RPMI8226 (cell line): Measurements from ENCODE around the gene OTOP2.

Experiments used
- DNase-seq: peaks from one replicate; pipeline ENCODE4 v3.0.0-alpha.2; 2015

The OTOP2 gene

GRCh38 chr17:74975943-74976342 is 51.9 kb downstream of the OTOP2 start:
- DNase-seq = no peak

- no peak for DNase-seq
Observed at GRCh38 chr17:74977802-74978201, 53.7 kb downstream of the OTOP2 start.

- no peak for DNase-seq
Observed at GRCh38 chr17:74978240-74978639, 54.2 kb downstream of the OTOP2 start.

GRCh38 chr17:74979408-74980146 is 55.5 kb downstream of the OTOP2 start:
- no peak for DNase-seq

- no peak for DNase-seq
Observed at GRCh38 chr17:74981318-74981978, 57.4 kb downstream of the OTOP2 start.

- DNase-seq = peak; percentile 88
Observed at GRCh38 chr17:74981979-74982662, 58.0 kb downstream of the OTOP2 start.

- peak; percentile 15 for DNase-seq
Observed at GRCh38 chr17:74982663-74983313, 58.7 kb downstream of the OTOP2 start.
